Activated CD4-positive, alpha-beta T cell treated with anti-CD3 and anti-CD28 coated beads, Interleukin-2, amount 10 ng/mL, durations not matched to agents 24 days and 14 days (primary cell): Measurements from ENCODE around the gene OLFML3. TPM values are rescaled to one million over a fixed set of nuclear protein-coding genes. Genes with fewer than 3 reads are reported as not detected.

Experiments
- DNase-seq: peaks from one replicate; pipeline ENCODE4 v3.0.0; 2022
- H3K27ac Mint-ChIP-seq: one replicate; pipeline ENCODE4 v1.8.0; 2022; ENCODE audit warnings: mild to moderate bottlenecking, mixed read lengths
- H3K27me3 Mint-ChIP-seq: one replicate; pipeline ENCODE4 v1.8.0; 2022; ENCODE audit warnings: mixed read lengths
- H3K36me3 Mint-ChIP-seq: one replicate; pipeline ENCODE4 v1.8.0; 2022; ENCODE audit warnings: low read depth, mild to moderate bottlenecking, mixed read lengths
- H3K4me1 Mint-ChIP-seq: one replicate; pipeline ENCODE4 v1.8.0; 2021; ENCODE audit warnings: mixed read lengths
- H3K4me3 Mint-ChIP-seq: one replicate; pipeline ENCODE4 v1.8.0; 2022; ENCODE audit warnings: mild to moderate bottlenecking, moderate library complexity, mixed read lengths
- H3K9me3 Mint-ChIP-seq: one replicate; pipeline ENCODE4 v1.8.0; 2021; ENCODE audit warnings: mixed read lengths
- intact Hi-C: fragments of 100-400 bp; cut with micrococcal nuclease; formaldehyde crosslinking; loops from one replicate; pipeline ENCODE4 v1.15.1; 2023
- total RNA-seq: library from RNA; stranded (reverse); gene quantifications from 2 replicates; pipeline ENCODE4 v1.2.3, GENCODE V29; 2022

Gene OLFML3
- total RNA-seq, 1 donor from 2014 or later = 0.09 TPM

- Mint-ChIP-seq H3K4me3 (no peak overlapping the region), H3K4me1 (peaks cover 2% of the 10 kb centered on the region), H3K27me3 (no peaks in the 10 kb centered on the region), H3K27ac (no peak overlapping the region), H3K36me3 (peaks cover 70% of the 10 kb centered on the region), H3K9me3 (no peaks in the 10 kb centered on the region)
- DNase-seq = no peak
- intact Hi-C loops = no loop called here
These were observed 13.4 kb upstream of the OLFML3 start for GRCh38 chr1:113965703-113966412.

GRCh38 chr1:113972954-113973353 is 6.3 kb upstream of the OLFML3 start:
- intact Hi-C loops = loop anchor here (10.0 kb wide), 1 partner anchor 848 kb away; no protein-coding TSS in a partner anchor
- Mint-ChIP-seq H3K27ac (no peak overlapping the region), H3K4me1 (peaks cover 24% of the 10 kb centered on the region), H3K27me3 (no peaks in the 10 kb centered on the region), H3K4me3 (no peak overlapping the region), H3K9me3 (no peaks in the 10 kb centered on the region), H3K36me3 (peaks cover 66% of the 10 kb centered on the region)
- no peak for DNase-seq

DNA sequence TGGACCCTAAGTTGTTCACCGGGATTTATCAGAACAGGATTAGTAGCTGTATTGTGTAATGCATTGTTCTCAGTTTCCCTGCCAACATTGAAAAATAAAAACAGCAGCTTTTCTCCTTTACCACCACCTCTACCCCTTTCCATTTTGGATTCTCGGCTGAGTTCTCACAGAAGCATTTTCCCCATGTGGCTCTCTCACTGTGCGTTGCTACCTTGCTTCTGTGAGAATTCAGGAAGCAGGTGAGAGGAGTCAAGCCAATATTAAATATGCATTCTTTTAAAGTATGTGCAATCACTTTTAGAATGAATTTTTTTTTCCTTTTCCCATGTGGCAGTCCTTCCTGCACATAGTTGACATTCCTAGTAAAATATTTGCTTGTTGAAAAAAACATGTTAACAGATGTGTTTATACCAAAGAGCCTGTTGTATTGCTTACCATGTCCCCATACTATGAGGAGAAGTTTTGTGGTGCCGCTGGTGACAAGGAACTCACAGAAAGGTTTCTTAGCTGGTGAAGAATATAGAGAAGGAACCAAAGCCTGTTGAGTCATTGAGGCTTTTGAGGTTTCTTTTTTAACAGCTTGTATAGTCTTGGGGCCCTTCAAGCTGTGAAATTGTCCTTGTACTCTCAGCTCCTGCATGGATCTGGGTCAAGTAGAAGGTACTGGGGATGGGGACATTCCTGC is 3.9 kb upstream of the OLFML3 start:
- peak; percentile 67 for DNase-seq
- Mint-ChIP-seq H3K4me1 (peaks cover 36% of the 10 kb centered on the region), H3K27me3 (no peaks in the 10 kb centered on the region), H3K4me3 (no peak overlapping the region), H3K27ac (peak overlapping the region; percentile 54), H3K9me3 (no peaks in the 10 kb centered on the region), H3K36me3 (peaks cover 45% of the 10 kb centered on the region)
- intact Hi-C loops = loop anchor here (5.0 to 10.0 kb wide), 3 partner anchors 43 to 851 kb away; no protein-coding TSS in a partner anchor

GRCh38 chr1:113976609-113977278 is 2.5 kb upstream of the OLFML3 start:
- H3K4me1 Mint-ChIP-seq = peaks cover 36% of the 10 kb centered on the region
- H3K27ac Mint-ChIP-seq = no peak overlapping the region
- intact Hi-C loops = loop anchor here (5.0 to 10.0 kb wide), 3 partner anchors 44 to 852 kb away; no protein-coding TSS in a partner anchor
- no peaks in the 10 kb centered on the region for H3K9me3 Mint-ChIP-seq
- H3K27me3 Mint-ChIP-seq = no peaks in the 10 kb centered on the region
- no peak for DNase-seq
- no peak overlapping the region for H3K4me3 Mint-ChIP-seq
- H3K36me3 Mint-ChIP-seq = peaks cover 39% of the 10 kb centered on the region

- intact Hi-C loops = loop anchor here (1.0 to 10.0 kb wide), 4 partner anchors 46 to 853 kb away; no protein-coding TSS in a partner anchor
- H3K4me3 Mint-ChIP-seq = no peak overlapping the region
- H3K4me1 Mint-ChIP-seq = peaks cover 37% of the 10 kb centered on the region
- peaks cover 27% of the 10 kb centered on the region for H3K36me3 Mint-ChIP-seq
- no peaks in the 10 kb centered on the region for H3K9me3 Mint-ChIP-seq
- no peaks in the 10 kb centered on the region for H3K27me3 Mint-ChIP-seq
- no peak overlapping the region for H3K27ac Mint-ChIP-seq
- no peak for DNase-seq
These were observed 1.4 kb upstream of the OLFML3 start for GRCh38 chr1:113977906-113978305.

DNA sequence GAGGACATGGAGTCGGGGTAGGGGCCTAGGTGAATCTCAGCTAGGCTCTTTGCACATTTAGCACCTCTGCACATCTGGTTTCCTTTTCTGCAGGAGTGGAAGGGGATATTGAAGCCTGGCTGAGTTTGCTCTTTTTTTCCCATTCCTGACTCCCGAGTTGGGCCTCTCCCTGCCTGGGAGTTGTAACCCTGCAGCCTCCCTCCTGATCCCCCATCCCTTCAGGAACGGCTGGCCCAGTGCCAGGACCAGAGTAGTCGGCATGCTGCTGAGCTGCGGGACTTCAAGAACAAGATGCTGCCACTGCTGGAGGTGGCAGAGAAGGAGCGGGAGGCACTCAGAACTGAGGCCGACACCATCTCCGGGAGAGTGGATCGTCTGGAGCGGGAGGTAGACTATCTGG is 836 bp downstream of the OLFML3 start:
- Mint-ChIP-seq H3K4me1 (peaks cover 31% of the 10 kb centered on the region), H3K27ac (no peak overlapping the region), H3K9me3 (no peaks in the 10 kb centered on the region), H3K36me3 (peaks cover 10% of the 10 kb centered on the region), H3K27me3 (no peaks in the 10 kb centered on the region), H3K4me3 (no peak overlapping the region)
- DNase-seq = no peak
- intact Hi-C loops = no loop called here

DNA sequence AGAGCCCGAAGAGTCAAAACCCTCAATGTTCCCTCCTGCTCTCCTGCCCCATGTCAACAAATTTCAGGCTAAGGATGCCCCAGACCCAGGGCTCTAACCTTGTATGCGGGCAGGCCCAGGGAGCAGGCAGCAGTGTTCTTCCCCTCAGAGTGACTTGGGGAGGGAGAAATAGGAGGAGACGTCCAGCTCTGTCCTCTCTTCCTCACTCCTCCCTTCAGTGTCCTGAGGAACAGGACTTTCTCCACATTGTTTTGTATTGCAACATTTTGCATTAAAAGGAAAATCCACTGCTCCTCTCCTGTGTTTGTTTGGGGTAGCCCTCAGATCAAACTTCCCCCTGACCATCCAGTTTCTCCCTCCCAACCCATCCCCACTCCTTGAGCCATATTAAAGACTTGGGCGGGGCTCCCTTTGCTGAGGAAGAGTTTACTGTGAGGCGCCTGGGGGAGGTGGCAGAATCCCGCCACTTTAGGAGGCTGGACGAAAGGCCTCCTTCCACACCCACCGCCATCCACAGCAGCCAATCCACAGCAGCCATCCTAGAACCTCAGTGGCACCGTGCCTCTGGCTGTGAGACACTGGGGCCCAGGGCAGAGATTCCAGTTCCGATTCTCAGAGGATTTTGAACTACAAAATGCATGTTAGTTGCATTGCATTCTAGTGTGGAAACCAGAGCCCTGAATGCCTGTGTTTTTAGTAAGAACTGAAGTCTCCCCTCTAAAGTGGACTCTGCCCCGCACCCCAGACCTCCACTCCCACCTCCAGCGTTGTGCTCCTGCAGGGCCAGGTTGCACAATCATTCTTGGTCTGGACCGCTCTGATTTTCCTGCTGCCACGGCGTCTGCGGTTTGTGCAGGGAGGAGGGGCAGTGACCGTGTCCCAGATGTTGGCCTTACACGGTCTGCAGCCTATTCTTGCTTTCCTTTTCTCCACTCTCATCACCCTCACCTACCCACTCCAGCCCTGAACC is 3.0 kb downstream of the OLFML3 start:
- H3K4me3 Mint-ChIP-seq = no peak overlapping the region
- no peaks in the 10 kb centered on the region for H3K27me3 Mint-ChIP-seq
- peaks cover 2% of the 10 kb centered on the region for H3K36me3 Mint-ChIP-seq
- H3K9me3 Mint-ChIP-seq = no peaks in the 10 kb centered on the region
- H3K27ac Mint-ChIP-seq = no peak overlapping the region
- no peak for DNase-seq
- H3K4me1 Mint-ChIP-seq = peaks cover 17% of the 10 kb centered on the region
- intact Hi-C loops = no loop called here

- Mint-ChIP-seq H3K36me3 (no peaks in the 10 kb centered on the region), H3K4me1 (peaks cover 13% of the 10 kb centered on the region), H3K4me3 (no peak overlapping the region), H3K9me3 (no peaks in the 10 kb centered on the region), H3K27me3 (no peaks in the 10 kb centered on the region), H3K27ac (no peak overlapping the region)
- intact Hi-C loops = no loop called here
- no peak for DNase-seq
These were observed 3.7 kb downstream of the OLFML3 start for GRCh38 chr1:113982949-113983348.

DNA sequence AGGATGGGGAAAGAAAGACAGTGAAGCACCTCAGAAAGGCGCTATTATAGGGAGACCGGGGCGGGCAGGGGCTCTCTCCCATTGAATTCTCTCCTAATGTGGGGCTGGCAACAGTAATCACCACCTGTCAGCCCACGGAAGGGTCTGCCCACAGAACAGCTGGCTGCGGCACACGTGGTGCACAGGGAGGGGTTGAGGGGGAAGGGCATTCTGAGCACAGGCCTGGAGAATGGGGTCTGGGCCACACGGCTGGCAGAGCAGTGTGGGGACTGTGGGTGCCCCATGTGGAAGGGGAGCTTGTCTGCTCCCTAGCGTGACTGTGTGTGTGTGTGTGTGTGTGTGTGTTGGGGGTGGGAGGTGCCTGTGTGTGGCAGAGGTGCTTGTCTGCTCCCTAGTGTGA is 4.1 kb downstream of the OLFML3 start:
- Mint-ChIP-seq H3K27me3 (no peaks in the 10 kb centered on the region), H3K9me3 (no peaks in the 10 kb centered on the region), H3K27ac (no peak overlapping the region), H3K4me1 (peaks cover 9% of the 10 kb centered on the region), H3K36me3 (no peaks in the 10 kb centered on the region), H3K4me3 (no peak overlapping the region)
- DNase-seq = no peak
- intact Hi-C loops = no loop called here

- no peaks in the 10 kb centered on the region for H3K36me3 Mint-ChIP-seq
- intact Hi-C loops = no loop called here
- DNase-seq = no peak
- no peaks in the 10 kb centered on the region for H3K27me3 Mint-ChIP-seq
- no peak overlapping the region for H3K4me3 Mint-ChIP-seq
- H3K4me1 Mint-ChIP-seq = peaks cover 5% of the 10 kb centered on the region
- H3K27ac Mint-ChIP-seq = no peak overlapping the region
- no peaks in the 10 kb centered on the region for H3K9me3 Mint-ChIP-seq
These were observed 4.6 kb downstream of the OLFML3 start for GRCh38 chr1:113983826-113984225.

- Mint-ChIP-seq H3K27me3 (no peaks in the 10 kb centered on the region), H3K4me1 (peaks cover 2% of the 10 kb centered on the region), H3K9me3 (no peaks in the 10 kb centered on the region), H3K4me3 (no peak overlapping the region), H3K27ac (no peak overlapping the region), H3K36me3 (no peaks in the 10 kb centered on the region)
- DNase-seq = no peak
- intact Hi-C loops = no loop called here
These were observed 5.4 kb downstream of the OLFML3 start for GRCh38 chr1:113984710-113985109.

GRCh38 chr1:113986802-113987201 is 7.5 kb downstream of the OLFML3 start:
- no peak overlapping the region for H3K27ac Mint-ChIP-seq
- H3K4me1 Mint-ChIP-seq = peaks cover 2% of the 10 kb centered on the region
- H3K27me3 Mint-ChIP-seq = no peaks in the 10 kb centered on the region
- no peaks in the 10 kb centered on the region for H3K9me3 Mint-ChIP-seq
- no peak for DNase-seq
- H3K36me3 Mint-ChIP-seq = no peaks in the 10 kb centered on the region
- intact Hi-C loops = no loop called here
- H3K4me3 Mint-ChIP-seq = no peak overlapping the region

DNA sequence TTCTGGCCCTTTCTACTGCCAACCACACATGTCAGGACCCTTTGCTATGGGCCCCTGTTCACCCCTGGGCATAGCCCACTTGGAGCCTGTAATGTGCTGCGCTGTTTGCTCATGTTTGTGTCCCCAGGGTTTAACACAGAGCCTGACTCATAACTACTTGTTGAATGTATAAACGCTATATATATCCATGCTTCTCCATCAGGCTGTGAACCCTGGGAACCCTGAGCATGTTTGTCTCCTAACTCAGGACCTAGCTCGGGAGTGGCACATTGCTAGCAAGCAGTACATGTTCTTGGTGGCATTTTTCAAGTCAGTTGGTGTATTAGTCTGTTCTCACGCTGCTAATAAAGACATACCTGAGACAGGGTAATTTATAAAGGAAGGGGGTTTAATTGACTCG is 8.0 kb downstream of the OLFML3 start:
- Mint-ChIP-seq H3K9me3 (no peaks in the 10 kb centered on the region), H3K36me3 (no peaks in the 10 kb centered on the region), H3K4me1 (peaks cover 2% of the 10 kb centered on the region), H3K27me3 (no peaks in the 10 kb centered on the region), H3K4me3 (no peak overlapping the region), H3K27ac (no peak overlapping the region)
- DNase-seq = no peak
- intact Hi-C loops = no loop called here
